Daoy (cell line): Measurements from ENCODE around the gene ZNF346. TPM values are rescaled to one million over a fixed set of nuclear protein-coding genes. Genes with fewer than 3 reads are reported as not detected.

ENCODE experiments used
- DNase-seq: peaks from one replicate; pipeline ENCODE4 v3.0.0-alpha.2; 2015; ENCODE audit warnings: low read depth
- total RNA-seq: library from RNA; depleted of rRNA; stranded (reverse); fragments of >200 nt; shearing (Covaris generic); gene quantifications from 2 replicates; pipeline ENCODE4 v1.2.3, GENCODE V29; 2014

The ZNF346 gene
- total RNA-seq, 1 experiment from 2014 or later = 15.6 TPM

- DNase-seq = no peak
Measured at GRCh38 chr5:177070536-177071191, 48.2 kb downstream of the ZNF346 start.

- DNase-seq = peak; percentile 68
Measured at GRCh38 chr5:177071666-177072385, 49.3 kb downstream of the ZNF346 start.

DNA sequence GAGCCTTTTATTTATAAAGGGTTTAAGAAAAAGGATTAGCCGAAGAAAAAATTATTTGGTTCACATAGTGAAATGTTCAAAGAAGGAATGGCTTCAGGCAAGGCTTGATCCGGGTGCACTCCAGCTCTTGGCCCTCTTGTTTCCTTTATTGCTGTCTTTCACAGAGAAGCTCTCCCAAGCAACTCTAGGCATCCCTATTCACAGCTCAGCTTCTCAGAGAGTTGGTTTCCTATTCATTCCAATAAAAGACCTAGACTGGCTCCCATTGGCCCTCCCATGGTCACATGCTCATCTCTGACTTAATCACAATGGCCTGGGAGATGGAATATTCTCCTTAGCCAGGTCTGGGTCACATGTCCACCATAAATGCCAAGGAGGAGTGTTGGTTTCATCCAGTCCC lies 54.8 kb downstream of the ZNF346 start:
- no peak for DNase-seq

DNA sequence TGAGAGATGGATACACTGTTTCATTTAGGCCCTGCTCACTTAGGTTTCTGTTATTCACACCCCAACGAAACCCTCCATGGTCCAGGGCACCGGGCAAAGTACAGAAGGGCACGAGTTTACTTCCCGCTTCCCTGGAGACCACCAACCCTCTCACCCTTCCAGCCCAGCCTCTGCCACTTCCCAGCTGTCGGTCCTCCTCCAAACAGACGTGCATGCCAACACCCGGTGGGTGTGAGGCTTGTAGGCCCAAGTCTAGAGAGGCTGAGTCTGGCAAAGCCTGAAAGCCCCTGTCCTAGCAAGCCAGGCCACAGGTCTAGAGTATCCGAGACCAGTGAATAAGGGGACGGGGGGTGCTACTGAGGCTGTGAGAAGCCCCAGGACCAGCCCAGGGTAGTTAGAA lies 57.1 kb downstream of the ZNF346 start:
- no peak for DNase-seq

GRCh38 chr5:177080265-177080664 lies 57.8 kb downstream of the ZNF346 start:
- no peak for DNase-seq

DNA sequence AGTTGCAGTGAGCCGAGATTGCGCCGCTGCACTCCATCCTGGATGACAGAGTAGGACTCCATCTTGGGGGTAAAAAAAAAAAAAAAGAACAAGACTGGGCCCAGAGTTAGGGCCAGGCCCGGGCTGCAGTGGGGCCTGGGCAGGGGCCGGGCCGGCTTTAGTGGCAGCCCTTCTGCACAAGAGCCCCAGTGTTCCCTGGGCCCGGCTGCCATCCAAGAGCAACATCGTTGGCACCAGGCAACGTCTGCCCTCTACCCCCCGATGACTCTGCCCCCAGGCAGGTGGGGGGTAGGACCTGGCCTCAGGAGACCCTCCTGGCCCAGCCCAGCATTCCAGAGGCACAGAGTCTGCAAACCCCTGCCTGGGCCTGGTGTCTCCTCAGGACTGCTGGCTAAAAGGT lies 59.4 kb downstream of the ZNF346 start:
- DNase-seq = no peak

GRCh38 chr5:177083357-177083756 lies 60.9 kb downstream of the ZNF346 start:
- DNase-seq = no peak

DNA sequence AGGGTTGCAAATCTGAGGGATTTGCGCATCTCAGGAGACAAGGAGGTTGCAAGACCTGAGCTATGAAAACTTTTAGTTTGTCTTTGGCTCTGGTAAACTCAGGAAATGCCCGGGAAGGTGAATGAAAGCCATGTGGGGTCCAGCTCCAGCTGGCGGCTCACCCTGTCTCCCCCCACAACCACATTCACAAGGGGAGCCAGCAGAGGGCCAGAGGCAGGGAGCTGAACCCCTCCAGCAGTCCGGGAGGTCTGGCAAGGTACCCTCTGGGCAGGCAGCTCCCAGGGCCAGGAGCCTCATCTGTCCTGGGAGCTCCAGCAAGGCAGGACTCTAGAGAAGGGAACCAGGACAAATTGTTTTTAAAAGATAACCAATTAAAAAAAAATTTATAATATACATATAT lies 61.7 kb downstream of the ZNF346 start:
- DNase-seq = no peak

DNA sequence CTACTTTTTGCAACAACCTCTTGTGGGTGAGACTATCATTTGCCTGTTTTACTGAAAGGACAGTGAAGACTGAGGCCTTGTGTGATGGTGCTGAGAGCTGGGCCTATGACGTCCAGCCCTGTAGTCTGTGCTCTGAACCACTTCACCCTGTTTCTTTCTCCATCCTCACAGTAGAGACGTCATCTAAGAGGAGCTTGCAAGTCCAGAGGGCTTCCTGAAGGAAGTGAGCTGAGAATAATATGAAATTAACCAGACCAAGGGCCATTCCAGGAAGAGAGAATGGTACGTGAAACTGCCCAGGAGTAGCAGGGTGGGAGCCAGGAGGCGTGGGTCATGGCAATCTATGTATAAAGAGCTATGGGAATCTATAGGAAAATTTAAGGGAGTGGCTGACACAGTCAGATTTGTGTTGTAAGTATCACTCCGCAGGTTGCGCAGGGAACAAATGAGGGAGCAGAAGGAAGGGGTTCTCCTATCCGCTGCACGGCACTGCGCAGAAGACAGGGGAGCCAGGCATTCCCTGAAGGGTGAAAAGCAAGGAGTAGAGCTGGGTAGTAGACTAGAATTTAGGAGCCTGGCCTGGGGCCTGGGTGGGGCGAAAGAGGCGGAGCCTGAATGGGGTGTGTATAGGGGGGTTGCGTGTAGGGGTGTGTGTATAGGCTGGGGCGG lies 63.6 kb downstream of the ZNF346 start:
- no peak for DNase-seq

DNA sequence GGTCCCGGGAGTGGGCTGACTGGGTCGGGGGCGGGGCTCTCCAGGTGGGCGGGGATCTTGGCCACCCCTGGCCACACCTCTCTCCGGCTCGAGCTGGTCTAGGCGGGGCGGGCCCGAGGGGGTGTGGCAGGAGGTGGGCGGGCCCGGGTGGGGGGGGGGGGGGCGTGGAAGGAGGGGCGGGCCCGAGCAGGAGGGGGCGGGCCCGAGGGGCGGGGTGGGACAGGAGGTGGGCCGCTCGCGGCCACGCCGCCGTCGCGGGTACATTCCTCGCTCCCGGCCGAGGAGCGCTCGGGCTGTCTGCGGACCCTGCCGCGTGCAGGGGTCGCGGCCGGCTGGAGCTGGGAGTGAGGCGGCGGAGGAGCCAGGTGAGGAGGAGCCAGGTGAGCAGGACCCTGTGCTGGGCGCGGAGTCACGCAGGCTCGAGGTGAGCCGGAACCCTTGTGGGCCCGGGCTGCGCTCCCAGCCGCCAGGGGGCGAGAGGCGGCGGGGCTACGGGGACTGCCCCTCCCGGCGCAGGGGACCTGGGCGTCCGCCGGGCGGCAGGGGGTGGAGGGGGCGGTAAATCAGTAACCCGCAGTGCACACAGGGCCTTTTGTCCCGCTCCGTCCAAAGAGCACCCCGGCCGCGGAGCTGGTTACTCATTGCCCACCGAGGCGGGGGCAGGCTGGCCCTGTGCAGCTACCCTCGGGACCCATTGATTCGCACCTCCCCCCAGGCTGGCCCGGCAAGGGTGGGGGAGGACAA lies 64.3 kb downstream of the ZNF346 start, which contains the start of gene FGFR4:
FGFR4 (plus strand) TSS at position 262 of the 744 bp plus-strand sequence. CDS start 2,688 bp downstream, outside the sequence.
- peak; percentile 75 for DNase-seq

DNA sequence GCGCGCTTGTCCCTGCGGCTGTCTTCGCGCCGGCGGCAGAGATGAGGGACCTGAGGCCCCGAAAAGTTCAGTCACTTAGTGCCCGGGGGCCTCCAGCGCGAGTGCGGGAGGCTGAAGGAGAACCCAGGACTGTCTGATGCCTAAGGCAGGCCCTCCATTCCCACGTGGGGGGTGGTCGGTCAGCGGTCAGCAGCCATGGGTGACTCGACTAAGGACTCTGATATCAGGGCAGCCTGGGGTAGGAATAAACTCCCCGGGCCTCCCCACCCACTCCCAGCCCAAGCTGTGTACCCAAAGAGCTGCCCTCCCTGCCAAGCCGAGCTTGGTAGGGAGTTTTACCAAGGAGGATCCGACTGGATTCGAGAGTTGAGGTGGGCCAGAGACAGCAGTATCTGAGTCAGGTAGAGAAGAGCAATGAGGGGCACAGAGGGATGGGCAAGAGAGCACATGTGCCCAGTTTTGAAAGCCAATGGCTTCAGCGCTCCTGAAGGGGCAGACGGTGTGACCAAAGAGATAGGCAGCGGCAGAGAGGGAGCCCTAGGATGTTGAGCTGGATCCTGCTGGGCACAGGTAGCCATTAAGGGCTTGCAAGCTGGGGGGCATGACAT lies 65.0 kb downstream of the ZNF346 start:
- DNase-seq = no peak

GRCh38 chr5:177089127-177089526 lies 66.6 kb downstream of the ZNF346 start:
- DNase-seq = no peak

DNA sequence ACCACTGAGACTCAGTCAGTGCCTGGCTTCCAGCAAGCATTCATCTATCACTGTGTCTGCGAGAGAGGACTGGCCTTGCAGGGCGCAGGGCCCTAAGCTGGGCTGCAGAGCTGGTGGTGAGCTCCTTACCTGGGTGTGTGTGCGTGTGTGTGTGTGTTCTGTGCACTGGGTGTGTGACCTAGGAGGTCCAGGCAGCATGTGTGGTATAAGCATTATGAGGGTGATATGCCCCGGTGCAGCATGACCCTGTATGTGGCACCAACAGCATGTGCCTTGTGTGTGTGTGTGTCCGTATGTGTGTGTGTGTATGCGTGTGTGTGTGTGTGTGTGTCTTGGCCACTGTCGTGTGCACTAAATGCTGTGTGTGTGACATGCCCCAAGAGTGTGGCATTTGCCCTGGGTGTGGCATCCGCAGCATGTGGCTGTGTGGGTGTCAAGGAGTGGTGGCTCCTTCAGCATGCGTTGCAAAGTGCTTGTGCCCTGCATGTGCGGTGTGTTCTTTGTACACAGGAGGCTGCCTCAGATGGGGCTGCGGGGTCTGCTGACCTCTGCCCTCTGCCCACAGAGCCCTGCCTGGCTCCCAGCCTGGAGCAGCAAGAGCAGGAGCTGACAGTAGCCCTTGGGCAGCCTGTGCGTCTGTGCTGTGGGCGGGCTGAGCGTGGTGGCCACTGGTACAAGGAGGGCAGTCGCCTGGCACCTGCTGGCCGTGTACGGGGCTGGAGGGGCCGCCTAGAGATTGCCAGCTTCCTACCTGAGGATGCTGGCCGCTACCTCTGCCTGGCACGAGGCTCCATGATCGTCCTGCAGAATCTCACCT lies 67.5 kb downstream of the ZNF346 start:
- no peak for DNase-seq

DNA sequence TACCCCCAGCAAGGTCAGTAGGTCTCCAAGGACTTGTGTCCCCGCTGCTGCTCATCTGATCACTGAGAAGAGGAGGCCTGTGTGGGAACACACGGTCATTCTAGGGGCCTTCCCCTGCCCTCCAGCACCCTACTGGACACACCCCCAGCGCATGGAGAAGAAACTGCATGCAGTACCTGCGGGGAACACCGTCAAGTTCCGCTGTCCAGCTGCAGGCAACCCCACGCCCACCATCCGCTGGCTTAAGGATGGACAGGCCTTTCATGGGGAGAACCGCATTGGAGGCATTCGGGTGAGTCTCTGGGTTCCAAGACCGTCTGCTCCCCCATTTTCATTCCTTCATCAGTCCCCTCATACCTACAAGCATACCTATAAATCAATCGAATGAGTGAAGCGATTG lies 68.3 kb downstream of the ZNF346 start:
- DNase-seq = no peak

GRCh38 chr5:177091232-177091631 lies 68.7 kb downstream of the ZNF346 start:
- DNase-seq = no peak

DNA sequence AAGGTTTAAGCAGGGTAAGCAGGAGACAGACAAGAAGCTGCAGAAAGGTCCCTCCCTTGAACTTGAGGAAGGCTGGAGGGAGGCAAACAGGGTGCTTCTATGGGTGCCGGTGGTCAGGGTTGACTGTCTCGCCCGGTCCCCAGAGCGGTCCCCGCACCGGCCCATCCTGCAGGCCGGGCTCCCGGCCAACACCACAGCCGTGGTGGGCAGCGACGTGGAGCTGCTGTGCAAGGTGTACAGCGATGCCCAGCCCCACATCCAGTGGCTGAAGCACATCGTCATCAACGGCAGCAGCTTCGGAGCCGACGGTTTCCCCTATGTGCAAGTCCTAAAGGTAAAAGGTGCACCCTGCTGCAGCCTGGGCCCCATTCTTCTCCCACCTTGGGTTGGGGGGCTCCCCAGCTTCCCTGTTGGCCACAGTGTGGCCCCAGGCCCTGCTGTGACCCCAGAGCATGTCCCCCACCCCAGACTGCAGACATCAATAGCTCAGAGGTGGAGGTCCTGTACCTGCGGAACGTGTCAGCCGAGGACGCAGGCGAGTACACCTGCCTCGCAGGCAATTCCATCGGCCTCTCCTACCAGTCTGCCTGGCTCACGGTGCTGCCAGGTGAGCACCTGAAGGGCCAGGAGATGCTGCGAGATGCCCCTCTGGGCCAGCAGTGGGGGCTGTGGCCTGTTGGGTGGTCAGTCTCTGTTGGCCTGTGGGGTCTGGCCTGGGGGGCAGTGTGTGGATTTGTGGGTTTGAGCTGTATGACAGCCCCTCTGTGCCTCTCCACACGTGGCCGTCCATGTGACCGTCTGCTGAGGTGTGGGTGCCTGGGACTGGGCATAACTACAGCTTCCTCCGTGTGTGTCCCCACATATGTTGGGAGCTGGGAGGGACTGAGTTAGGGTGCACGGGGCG lies 69.9 kb downstream of the ZNF346 start:
- no peak for DNase-seq

GRCh38 chr5:177093082-177093712 lies 70.7 kb downstream of the ZNF346 start:
- no peak for DNase-seq

DNA sequence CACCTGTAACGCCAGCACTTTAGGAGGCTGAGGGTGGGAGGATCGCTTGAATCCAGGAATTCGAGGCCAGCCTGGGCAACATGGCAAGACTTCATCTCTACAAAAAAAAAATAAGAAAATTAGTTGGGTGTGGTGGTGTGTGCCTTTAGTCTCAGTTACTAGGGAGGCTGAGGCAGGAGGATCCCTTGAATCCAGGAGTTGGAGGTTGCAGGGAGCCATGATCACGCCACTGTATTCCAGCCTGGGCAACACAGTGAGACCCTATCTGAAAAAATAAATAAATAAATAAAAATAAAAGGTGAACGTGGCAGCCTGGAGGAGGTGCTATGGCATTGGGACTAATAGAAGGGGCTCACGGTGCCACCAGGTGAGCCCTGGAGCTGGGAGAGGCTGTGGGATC lies 71.3 kb downstream of the ZNF346 start:
- DNase-seq = no peak
